HG03565 (cell line): Measurements from ENCODE around the gene GABBR1.
A peak's percentile ranks its signal among the peaks of the same experiment; 100 is the strongest.

Source experiments
- ATAC-seq: cut with Tn5 transposase; IDR thresholded peaks from one replicate; pipeline ENCODE4 v1.9.1; 2021; ENCODE audit warnings: mild to moderate bottlenecking, moderate library complexity; ENCODE audit not compliant: unreplicated experiment

GABBR1 gene

GRCh38 chr6:29655658-29656057, 22.7 kb upstream of the GABBR1 start:
- ATAC-seq: no peak

- ATAC-seq: no peak
Observed at GRCh38 chr6:29653452-29654038, 20.6 kb upstream of the GABBR1 start.

- no peak for ATAC-seq
Observed at GRCh38 chr6:29652198-29652584, 19.2 kb upstream of the GABBR1 start.

GRCh38 chr6:29651413-29652197, 18.6 kb upstream of the GABBR1 start:
- ATAC-seq: no peak

GRCh38 chr6:29649701-29650673, 17.0 kb upstream of the GABBR1 start:
- ATAC-seq: peak; percentile 89

GRCh38 chr6:29647927-29648642, 15.1 kb upstream of the GABBR1 start:
- no peak for ATAC-seq

GRCh38 chr6:29641430-29642148, 8.6 kb upstream of the GABBR1 start:
- no peak for ATAC-seq

GRCh38 chr6:29637247-29637646, 4.3 kb upstream of the GABBR1 start:
- no peak for ATAC-seq

GRCh38 chr6:29633534-29633905, 537 bp upstream of the GABBR1 start:
- ATAC-seq: no peak

- ATAC-seq: no peak
Observed at GRCh38 chr6:29631860-29632731, 887 bp downstream of the GABBR1 start.

GRCh38 chr6:29631209-29631810, 1.7 kb downstream of the GABBR1 start:
- ATAC-seq: no peak

GRCh38 chr6:29630315-29630714, 2.7 kb downstream of the GABBR1 start:
- no peak for ATAC-seq

GRCh38 chr6:29629571-29629970, 3.4 kb downstream of the GABBR1 start:
- ATAC-seq: no peak

- ATAC-seq: no peak
Observed at GRCh38 chr6:29628419-29629281, 4.3 kb downstream of the GABBR1 start.

GRCh38 chr6:29627755-29628418, 5.1 kb downstream of the GABBR1 start:
- no peak for ATAC-seq

- no peak for ATAC-seq
Observed at GRCh38 chr6:29626948-29627754, 5.8 kb downstream of the GABBR1 start.
